Mucosa of stomach (tissue), 1 donor: ENCODE measurements around the gene NTM.
"Not testable (repeated sequence)": the region's sequence is repeated elsewhere in the genome, so short reads cannot be mapped to it uniquely, and the experiment has no call there.

Experiments
- H3K27me3 ChIP-seq: one replicate; pipeline ENCODE4 v1.7.0; 2013; ENCODE audit warnings: mild to moderate bottlenecking, low read length; ENCODE audit not compliant: control insufficient read depth, insufficient read depth
- H3K36me3 ChIP-seq: one replicate; pipeline ENCODE4 v1.7.0; 2013; ENCODE audit warnings: low read length; ENCODE audit not compliant: control insufficient read depth, insufficient read depth
- H3K4me1 ChIP-seq: one replicate; pipeline ENCODE4 v1.7.0; 2013; ENCODE audit warnings: mild to moderate bottlenecking, low read length; ENCODE audit not compliant: control insufficient read depth, insufficient read depth
- H3K4me3 ChIP-seq: one replicate; pipeline ENCODE4 v1.7.0; 2013; ENCODE audit warnings: low read length
- H3K9ac ChIP-seq: one replicate; pipeline ENCODE4 v1.7.0; 2013; ENCODE audit warnings: mild to moderate bottlenecking, low read length, moderate library complexity
- H3K9me3 ChIP-seq: one replicate; pipeline ENCODE4 v1.7.0; 2013; ENCODE audit warnings: mild to moderate bottlenecking, low read length, moderate library complexity; ENCODE audit not compliant: control insufficient read depth
- donor health status: Pancreatic carcinoma.

The NTM gene

GRCh38 chr11:131370090-131370751 is at the start of gene NTM:
Gene NTM (plus strand): TSS chr11:131370615.
- no peaks in the 10 kb centered on the region for H3K36me3 ChIP-seq
- peak within 1 kb of the TSS; percentile 8 for H3K4me3 ChIP-seq
- peaks cover 29% of the 10 kb centered on the region for H3K27me3 ChIP-seq
- H3K4me1 ChIP-seq = no peaks in the 10 kb centered on the region
- no peak within 1 kb of the TSS for H3K9ac ChIP-seq
- no peaks in the 10 kb centered on the region for H3K9me3 ChIP-seq

DNA sequence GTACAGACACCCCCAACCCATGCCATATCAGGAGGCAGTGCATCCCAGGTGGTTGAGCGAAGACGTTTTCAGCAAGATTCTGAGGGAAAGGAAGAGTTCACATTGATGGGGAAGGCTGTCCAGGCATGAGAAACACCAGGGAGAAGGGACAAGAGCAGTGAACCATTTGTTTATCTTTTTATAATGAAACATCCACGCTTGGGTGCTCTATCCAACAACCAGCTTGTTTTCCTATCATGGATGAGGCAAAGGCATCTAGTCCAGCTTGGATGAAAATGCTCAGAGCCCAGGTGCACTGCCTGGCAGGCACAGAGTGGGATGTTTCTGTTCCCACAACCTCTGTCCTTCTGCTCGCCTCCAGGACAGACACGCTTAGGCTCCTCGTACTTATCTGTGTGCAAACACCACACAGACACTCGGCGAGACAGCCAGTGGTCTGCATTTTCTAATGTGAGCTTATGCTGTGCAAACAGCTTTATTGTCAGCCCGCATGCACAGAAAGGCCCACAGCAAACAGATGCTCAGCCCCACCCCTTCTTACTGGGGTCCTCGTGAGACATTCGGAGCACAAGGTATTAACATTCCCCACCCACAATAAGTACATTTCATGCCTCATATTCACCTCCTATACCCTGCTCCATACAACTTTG is 45.4 kb upstream of the NTM start:
- Histone ChIP-seq H3K4me3 (no peak overlapping the region), H3K36me3 (no peaks in the 10 kb centered on the region), H3K4me1 (no peaks in the 10 kb centered on the region), H3K9ac (no peak overlapping the region), H3K9me3 (no peaks in the 10 kb centered on the region), H3K27me3 (no peaks in the 10 kb centered on the region)

DNA sequence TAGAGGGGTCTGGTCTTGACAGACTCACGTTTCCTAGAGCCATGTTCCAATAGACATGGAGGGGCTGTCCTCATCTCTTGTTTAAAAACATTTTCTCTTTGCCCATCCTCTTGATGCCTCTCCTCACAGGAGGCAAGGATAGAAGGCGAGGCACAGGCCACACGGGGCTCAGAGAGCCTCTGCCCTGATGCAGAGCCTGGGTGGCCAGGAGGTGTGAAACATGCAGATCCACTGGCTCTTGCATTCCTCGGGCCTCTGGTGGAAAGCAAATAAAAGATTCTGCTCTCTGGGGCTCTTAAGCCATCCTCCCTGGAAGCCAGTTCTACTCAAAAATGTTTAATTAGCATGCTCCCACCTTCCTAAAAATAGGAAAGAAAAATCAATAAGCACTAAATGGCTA is 43.6 kb upstream of the NTM start:
- H3K4me1 ChIP-seq = no peaks in the 10 kb centered on the region
- no peaks in the 10 kb centered on the region for H3K9me3 ChIP-seq
- H3K27me3 ChIP-seq = no peaks in the 10 kb centered on the region
- H3K9ac ChIP-seq = no peak overlapping the region
- H3K4me3 ChIP-seq = no peak overlapping the region
- H3K36me3 ChIP-seq = no peaks in the 10 kb centered on the region

- Histone ChIP-seq H3K9ac (no peak overlapping the region), H3K36me3 (no peaks in the 10 kb centered on the region), H3K9me3 (no peaks in the 10 kb centered on the region), H3K27me3 (no peaks in the 10 kb centered on the region), H3K4me1 (no peaks in the 10 kb centered on the region), H3K4me3 (no peak overlapping the region)
These were observed 43.0 kb upstream of the NTM start for GRCh38 chr11:131327421-131327820.

- no peaks in the 10 kb centered on the region for H3K27me3 ChIP-seq
These were observed 41.6 kb upstream of the NTM start for GRCh38 chr11:131328843-131329242.

GRCh38 chr11:131331010-131331409 is 39.4 kb upstream of the NTM start:
- Histone ChIP-seq H3K4me1 (no peaks in the 10 kb centered on the region), H3K9me3 (no peaks in the 10 kb centered on the region), H3K4me3 (no peak overlapping the region), H3K27me3 (no peaks in the 10 kb centered on the region), H3K9ac (no peak overlapping the region), H3K36me3 (no peaks in the 10 kb centered on the region)

More at GRCh38 chr11:131328843-131329242, 41.6 kb upstream of the NTM start:
- Histone ChIP-seq H3K36me3 (no peaks in the 10 kb centered on the region), H3K4me1 (no peaks in the 10 kb centered on the region), H3K9ac (no peak overlapping the region), H3K4me3 (no peak overlapping the region), H3K9me3 (no peaks in the 10 kb centered on the region)

DNA sequence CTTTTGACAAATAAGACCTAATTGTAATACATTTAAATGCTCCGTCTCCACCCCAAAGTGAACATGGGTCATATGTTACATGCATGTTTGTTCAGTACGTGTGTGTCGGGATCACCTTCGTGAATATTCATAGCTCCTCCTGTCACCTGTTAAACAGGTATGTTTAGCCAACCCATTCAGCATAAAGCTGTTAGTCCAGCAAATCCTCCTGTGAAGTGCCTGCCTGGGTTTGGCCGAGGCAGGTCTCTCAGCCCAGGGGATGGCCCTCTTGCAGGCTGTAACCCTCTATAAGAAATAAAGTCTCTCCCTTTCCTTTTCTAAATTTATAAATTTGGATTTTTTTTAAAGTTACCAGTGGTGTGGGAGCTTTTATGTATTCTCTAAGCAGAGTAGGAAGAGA is 38.9 kb upstream of the NTM start:
- Histone ChIP-seq H3K9ac (no peak overlapping the region), H3K27me3 (no peaks in the 10 kb centered on the region), H3K4me3 (no peak overlapping the region), H3K4me1 (no peaks in the 10 kb centered on the region), H3K36me3 (no peaks in the 10 kb centered on the region), H3K9me3 (no peaks in the 10 kb centered on the region)

GRCh38 chr11:131334601-131335000 is 35.8 kb upstream of the NTM start:
- Histone ChIP-seq H3K4me3 (no peak overlapping the region), H3K36me3 (no peaks in the 10 kb centered on the region), H3K9me3 (no peaks in the 10 kb centered on the region), H3K27me3 (no peaks in the 10 kb centered on the region), H3K4me1 (no peaks in the 10 kb centered on the region), H3K9ac (no peak overlapping the region)

DNA sequence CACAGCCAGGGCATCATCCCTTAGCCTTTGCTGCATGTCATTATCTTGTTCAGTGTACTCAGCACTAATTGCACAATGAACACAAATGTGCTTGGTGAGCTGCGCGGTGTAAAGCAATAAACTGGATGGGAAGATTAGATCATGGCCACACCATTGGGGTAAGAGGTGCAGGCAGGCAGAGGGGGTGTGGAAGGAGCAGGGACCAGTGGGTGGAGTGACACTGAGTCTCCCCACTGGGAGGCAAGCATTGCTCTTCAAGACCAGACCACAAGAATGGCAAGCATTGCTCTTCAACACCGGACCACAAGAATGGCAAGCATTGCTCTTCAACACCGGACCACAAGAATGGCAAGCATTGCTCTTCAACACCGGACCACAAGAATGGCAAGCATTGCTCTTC is 28.5 kb upstream of the NTM start:
- not testable (repeated sequence) for H3K9me3 ChIP-seq, H3K4me1 ChIP-seq, H3K27me3 ChIP-seq, H3K4me3 ChIP-seq, H3K36me3 ChIP-seq, H3K9ac ChIP-seq

GRCh38 chr11:131342442-131342841 is 28.0 kb upstream of the NTM start:
- H3K4me3 ChIP-seq, H3K4me1 ChIP-seq, H3K27me3 ChIP-seq, H3K9me3 ChIP-seq, H3K36me3 ChIP-seq, H3K9ac ChIP-seq: not testable (repeated sequence)

DNA sequence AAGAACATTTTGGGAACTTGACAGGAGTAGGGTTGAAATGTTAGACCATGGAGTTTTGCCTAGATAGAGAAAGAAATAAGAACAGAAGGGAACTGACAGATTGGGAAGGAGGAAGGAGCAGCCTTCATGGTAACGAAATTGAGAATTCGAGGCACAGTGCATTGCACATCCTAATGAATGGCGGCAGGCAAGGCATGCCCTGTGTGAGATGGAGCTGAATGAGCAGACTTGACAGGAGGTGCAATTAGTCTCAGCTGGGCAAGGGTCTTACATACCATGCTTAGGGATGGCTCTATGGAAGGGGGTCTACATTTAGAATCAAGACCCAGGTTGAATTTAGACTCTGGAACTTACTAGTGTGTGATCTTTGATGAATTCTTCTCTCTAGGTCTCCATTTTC is 25.0 kb upstream of the NTM start:
- Histone ChIP-seq H3K36me3 (no peaks in the 10 kb centered on the region), H3K9me3 (no peaks in the 10 kb centered on the region), H3K4me3 (no peak overlapping the region), H3K4me1 (no peaks in the 10 kb centered on the region), H3K9ac (no peak overlapping the region), H3K27me3 (no peaks in the 10 kb centered on the region)

DNA sequence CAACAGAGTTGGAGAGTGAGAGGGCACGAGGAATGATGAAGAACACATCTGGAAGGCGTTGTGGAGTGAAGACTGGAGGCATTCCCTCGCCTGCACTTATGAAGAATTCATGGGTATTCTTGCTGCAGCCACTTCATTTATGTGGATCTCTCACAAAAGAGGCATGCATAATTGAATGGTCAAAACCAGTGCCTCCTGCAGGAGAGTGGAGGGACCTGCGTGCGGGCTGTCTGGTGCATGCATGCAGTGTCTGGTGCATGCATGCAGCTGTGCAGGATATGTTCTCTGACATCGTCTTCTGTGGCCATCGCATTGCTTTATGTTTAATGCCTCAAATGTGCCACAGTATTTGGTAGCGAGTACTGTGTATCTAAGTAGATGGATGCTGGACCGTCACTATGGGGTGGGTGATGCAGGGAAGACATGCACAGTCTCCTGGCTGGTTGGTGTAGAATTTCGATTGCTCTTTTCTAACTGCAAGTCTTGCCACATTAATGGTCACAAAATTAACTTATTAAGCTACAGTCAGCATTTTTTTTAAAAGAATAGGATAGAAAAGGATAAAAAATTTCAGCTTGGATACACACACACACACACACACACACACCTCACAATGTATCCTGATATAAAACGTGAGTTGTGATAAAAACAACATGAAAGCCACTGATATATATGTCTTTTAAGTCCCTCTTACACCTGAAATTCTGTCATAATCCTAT is 20.9 kb upstream of the NTM start:
- Histone ChIP-seq H3K4me3 (no peak overlapping the region), H3K9ac (no peak overlapping the region), H3K4me1 (no peaks in the 10 kb centered on the region), H3K9me3 (no peaks in the 10 kb centered on the region), H3K36me3 (no peaks in the 10 kb centered on the region), H3K27me3 (no peaks in the 10 kb centered on the region)
